Gastrocnemius medialis (tissue), 4 donors: ENCODE data around the gene SCGB2B2.

Experiments
- CTCF ChIP-seq, 5 experiments: fragments of 450-650 bp in 3 of 5; fragments of 200-600 bp in 2 of 5; sonication (generic) in 2 of 5; IDR thresholded peaks in 4 of 5; conservative IDR thresholded peaks in 1 of 5; 1 replicate in 4 of 5; 2 replicates in 1 of 5; pipeline ENCODE4 v1.5.1; 2016 to 2019; ENCODE audit warnings: antibody characterized with exemption in 5 of 5, mild to moderate bottlenecking in 3 of 5, moderate library complexity in 3 of 5
- POLR2A ChIP-seq, 2 donors: fragments of 450-650 bp; IDR thresholded peaks; one replicate each; pipeline ENCODE4 v1.6.1; 2017; ENCODE audit warnings: antibody characterized with exemption in 2 of 2, mild to moderate bottlenecking in 2 of 2, moderate library complexity in 2 of 2

GRCh38 chr19:34651747-34652146, 25.2 kb downstream of the SCGB2B2 start:
- TF ChIP-seq CTCF (IDR thresholded peaks at IDR 0.05 in 4 of 5, conservative IDR thresholded peaks at IDR 0.05 in 1 of 5) (no peak), POLR2A (IDR thresholded peaks at IDR 0.05) (no peak)
